Activated CD4-positive, alpha-beta T cell treated with anti-CD3 and anti-CD28 coated beads, Interleukin-2, amount 10 ng/mL, durations not matched to agents 7 days and 5 days (primary cell): ENCODE data around the gene RAPGEF1. TPM values are rescaled to one million over a fixed set of nuclear protein-coding genes. Genes with fewer than 3 reads are reported as not detected.
"Not testable (repeated sequence)": the region's sequence is repeated elsewhere in the genome, so short reads cannot be mapped to it uniquely, and the experiment has no call there.

ENCODE experiments used
- CTCF ChIA-PET: fragments of 350-600 bp; sonication (Branson Sonifier 250); formaldehyde crosslinking; loops from one replicate; lab custom pipeline; 2021; ENCODE audit warnings: antibody characterized with exemption; lab: Charles Lee
- POLR2A ChIA-PET: fragments of 350-600 bp; sonication (Branson Sonifier 250); formaldehyde crosslinking; loops from one replicate; lab custom pipeline; 2021; ENCODE audit warnings: antibody characterized with exemption; lab: Charles Lee
- DNase-seq: peaks from one replicate; pipeline ENCODE4 v3.0.0-alpha.2; 2020
- H3K27ac Mint-ChIP-seq: one replicate; pipeline ENCODE4 v1.8.0; 2021; ENCODE audit warnings: mild to moderate bottlenecking, moderate library complexity, mixed read lengths
- H3K27me3 Mint-ChIP-seq: one replicate; pipeline ENCODE4 v1.8.0; 2021; ENCODE audit warnings: mixed read lengths
- H3K36me3 Mint-ChIP-seq: one replicate; pipeline ENCODE4 v1.8.0; 2021; ENCODE audit warnings: low read depth, mixed read lengths
- H3K4me1 Mint-ChIP-seq: one replicate; pipeline ENCODE4 v1.8.0; 2021; ENCODE audit warnings: mixed read lengths
- H3K4me3 Mint-ChIP-seq: one replicate; pipeline ENCODE4 v1.8.0; 2021; ENCODE audit warnings: mild to moderate bottlenecking, moderate library complexity, mixed read lengths
- H3K9me3 Mint-ChIP-seq: one replicate; pipeline ENCODE4 v1.8.0; 2021; ENCODE audit warnings: mixed read lengths
- total RNA-seq, 2 experiments: library from RNA; stranded (reverse); gene quantifications; one replicate each; pipeline ENCODE4 v1.2.3, GENCODE V29; 2021

The RAPGEF1 gene
- total RNA-seq, 2 experiments from 2014 or later = 128 to 129 TPM

- Mint-ChIP-seq H3K4me3 (peak overlapping the region; percentile 22), H3K27ac (peak overlapping the region; percentile 51), H3K36me3 (peaks cover 13% of the 10 kb centered on the region), H3K4me1 (peaks cover 69% of the 10 kb centered on the region), H3K9me3 (no peaks in the 10 kb centered on the region), H3K27me3 (no peaks in the 10 kb centered on the region)
- ChIA-PET POLR2A (interaction anchor here (0.9 to 1.0 kb wide), 2 partner anchors 23 to 32 kb away, joined by 3 to 5 read pairs; no protein-coding TSS in a partner anchor), CTCF (interaction anchor here (1.1 to 4.2 kb wide), 13 partner anchors 10 to 75 kb away, joined by 3 to 20 read pairs (median 4); no protein-coding TSS in a partner anchor)
- peak; percentile 50 for DNase-seq
These were observed 30.0 kb downstream of the RAPGEF1 start for GRCh38 chr9:131709771-131710431.

- ChIA-PET CTCF (interaction anchor here (0.8 to 4.2 kb wide), 11 partner anchors 11 to 124 kb away, joined by 3 to 20 read pairs (median 4); no protein-coding TSS in a partner anchor), POLR2A (interaction anchor here (0.5 to 1.0 kb wide), 3 partner anchors 19 to 107 kb away, joined by 3 to 4 read pairs (median 3); no protein-coding TSS in a partner anchor)
- not testable (repeated sequence) for DNase-seq, H3K4me3 Mint-ChIP-seq, H3K27me3 Mint-ChIP-seq, H3K9me3 Mint-ChIP-seq
- H3K4me1 Mint-ChIP-seq = peaks cover 75% of the 10 kb centered on the region
- H3K36me3 Mint-ChIP-seq = peaks cover 11% of the 10 kb centered on the region
- H3K27ac Mint-ChIP-seq = peak overlapping the region; percentile 51
These were observed 30.7 kb downstream of the RAPGEF1 start for GRCh38 chr9:131709010-131709770.

- Mint-ChIP-seq H3K4me3 (no peak overlapping the region), H3K27me3 (no peaks in the 10 kb centered on the region), H3K27ac (peak overlapping the region; percentile 63), H3K36me3 (peaks cover 7% of the 10 kb centered on the region), H3K9me3 (no peaks in the 10 kb centered on the region), H3K4me1 (peaks cover 78% of the 10 kb centered on the region)
- ChIA-PET POLR2A (interaction anchor here (0.5 to 0.7 kb wide), 2 partner anchors 20 to 107 kb away, joined by 3 to 4 read pairs; no protein-coding TSS in a partner anchor), CTCF (interaction anchor here (0.6 to 4.2 kb wide), 9 partner anchors 12 to 148 kb away, joined by 3 to 20 read pairs (median 5); no protein-coding TSS in a partner anchor)
- no peak for DNase-seq
These were observed 31.5 kb downstream of the RAPGEF1 start for GRCh38 chr9:131708226-131709002.

- Mint-ChIP-seq H3K9me3 (no peaks in the 10 kb centered on the region), H3K4me3 (no peak overlapping the region), H3K36me3 (peaks cover 6% of the 10 kb centered on the region), H3K27me3 (no peaks in the 10 kb centered on the region), H3K27ac (peak overlapping the region; percentile 12), H3K4me1 (peaks cover 73% of the 10 kb centered on the region)
- ChIA-PET POLR2A (no interaction called here), CTCF (interaction anchor here (2.9 kb wide), 1 partner anchor 29 kb away, joined by 14 read pairs; no protein-coding TSS in a partner anchor)
- DNase-seq = no peak
These were observed 32.1 kb downstream of the RAPGEF1 start for GRCh38 chr9:131707733-131708157.

- Mint-ChIP-seq H3K4me1 (peaks cover 70% of the 10 kb centered on the region), H3K36me3 (peaks cover 6% of the 10 kb centered on the region), H3K9me3 (no peaks in the 10 kb centered on the region), H3K27ac (no peak overlapping the region), H3K27me3 (no peaks in the 10 kb centered on the region), H3K4me3 (no peak overlapping the region)
- CTCF ChIA-PET = interaction anchor here (0.6 kb wide), 1 partner anchor 579 kb away, joined by 3 read pairs; no protein-coding TSS in a partner anchor
- DNase-seq = no peak
- POLR2A ChIA-PET = no interaction called here
These were observed 32.8 kb downstream of the RAPGEF1 start for GRCh38 chr9:131707050-131707449.

- Mint-ChIP-seq H3K9me3 (no peaks in the 10 kb centered on the region), H3K27ac (no peak overlapping the region), H3K27me3 (no peaks in the 10 kb centered on the region), H3K4me1 (peaks cover 70% of the 10 kb centered on the region), H3K4me3 (no peak overlapping the region), H3K36me3 (peaks cover 6% of the 10 kb centered on the region)
- POLR2A ChIA-PET = no interaction called here
- CTCF ChIA-PET = no interaction called here
- DNase-seq = no peak
These were observed 33.3 kb downstream of the RAPGEF1 start for GRCh38 chr9:131706608-131706970.

GRCh38 chr9:131704988-131705387 is 34.9 kb downstream of the RAPGEF1 start:
- POLR2A ChIA-PET = no interaction called here
- peaks cover 8% of the 10 kb centered on the region for H3K36me3 Mint-ChIP-seq
- no peaks in the 10 kb centered on the region for H3K27me3 Mint-ChIP-seq
- peaks cover 66% of the 10 kb centered on the region for H3K4me1 Mint-ChIP-seq
- DNase-seq = no peak
- no peak overlapping the region for H3K4me3 Mint-ChIP-seq
- CTCF ChIA-PET = interaction anchor here (0.8 to 2.1 kb wide), 3 partner anchors 8 to 35 kb away, joined by 3 to 7 read pairs (median 6); no protein-coding TSS in a partner anchor
- H3K9me3 Mint-ChIP-seq = no peaks in the 10 kb centered on the region
- H3K27ac Mint-ChIP-seq = no peak overlapping the region

- Mint-ChIP-seq H3K27ac (no peak overlapping the region), H3K4me3 (no peak overlapping the region), H3K9me3 (no peaks in the 10 kb centered on the region), H3K4me1 (peaks cover 65% of the 10 kb centered on the region), H3K27me3 (no peaks in the 10 kb centered on the region), H3K36me3 (peaks cover 14% of the 10 kb centered on the region)
- DNase-seq = no peak
- ChIA-PET CTCF (interaction anchor here (1.5 to 2.1 kb wide), 3 partner anchors 8 to 36 kb away, joined by 3 to 7 read pairs (median 6); no protein-coding TSS in a partner anchor), POLR2A (no interaction called here)
These were observed 35.5 kb downstream of the RAPGEF1 start for GRCh38 chr9:131704141-131704983.

- DNase-seq = no peak
- H3K36me3 Mint-ChIP-seq = peaks cover 14% of the 10 kb centered on the region
- CTCF ChIA-PET = interaction anchor here (1.5 kb wide), 1 partner anchor 32 kb away, joined by 3 read pairs; no protein-coding TSS in a partner anchor
- H3K4me1 Mint-ChIP-seq = peaks cover 64% of the 10 kb centered on the region
- no peak overlapping the region for H3K4me3 Mint-ChIP-seq
- no peaks in the 10 kb centered on the region for H3K27me3 Mint-ChIP-seq
- H3K9me3 Mint-ChIP-seq = no peaks in the 10 kb centered on the region
- H3K27ac Mint-ChIP-seq = no peak overlapping the region
- POLR2A ChIA-PET = no interaction called here
These were observed 36.2 kb downstream of the RAPGEF1 start for GRCh38 chr9:131703697-131704096.

GRCh38 chr9:131702911-131703310 is 37.0 kb downstream of the RAPGEF1 start:
- CTCF ChIA-PET = interaction anchor here (1.5 kb wide), 1 partner anchor 33 kb away, joined by 3 read pairs; no protein-coding TSS in a partner anchor
- POLR2A ChIA-PET = no interaction called here
- Mint-ChIP-seq H3K4me1 (peaks cover 65% of the 10 kb centered on the region), H3K36me3 (peaks cover 12% of the 10 kb centered on the region), H3K9me3 (no peaks in the 10 kb centered on the region), H3K4me3 (no peak overlapping the region), H3K27ac (no peak overlapping the region), H3K27me3 (no peaks in the 10 kb centered on the region)
- no peak for DNase-seq

GRCh38 chr9:131701789-131702337 is 38.0 kb downstream of the RAPGEF1 start:
- Mint-ChIP-seq H3K9me3 (no peaks in the 10 kb centered on the region), H3K27me3 (no peaks in the 10 kb centered on the region), H3K4me3 (no peak overlapping the region), H3K4me1 (peaks cover 65% of the 10 kb centered on the region), H3K27ac (no peak overlapping the region), H3K36me3 (peaks cover 12% of the 10 kb centered on the region)
- CTCF ChIA-PET = interaction anchor here (0.9 to 1.3 kb wide), 2 partner anchors 9 to 23 kb away, joined by 3 to 5 read pairs; no protein-coding TSS in a partner anchor
- POLR2A ChIA-PET = no interaction called here
- no peak for DNase-seq
